Thyroid gland (tissue), 4 donors: Measurements from ENCODE around the gene MYO1A. TPM values are rescaled to one million over a fixed set of nuclear protein-coding genes. Genes with fewer than 3 reads are reported as not detected.

Experiments
- DNase-seq, 2 donors: peaks; one replicate each; pipeline ENCODE4 v3.0.0-alpha.2; 2019
- H3K27ac ChIP-seq, 3 donors: fragments of 200-600 bp; sonication (generic); 1 replicate in 2 of 3; 2 replicates in 1 of 3; pipeline ENCODE4 v1.5.1; 2016 to 2019; ENCODE audit warnings: mild to moderate bottlenecking in 1 of 3, moderate library complexity in 1 of 3
- H3K27me3 ChIP-seq: fragments of 200-600 bp; sonication (generic); one replicate; pipeline ENCODE4 v1.5.1; 2019
- H3K36me3 ChIP-seq, 2 donors: fragments of 200-600 bp; sonication (generic); one replicate each; pipeline ENCODE4 v1.5.1; 2016 to 2019
- H3K4me1 ChIP-seq, 2 donors: fragments of 200-600 bp; sonication (generic); one replicate each; pipeline ENCODE4 v1.5.1; 2017 to 2019
- H3K4me3 ChIP-seq, 3 donors: fragments of 200-600 bp; sonication (generic); replicated peaks in 1 of 3; 1 replicate in 2 of 3; 2 replicates in 1 of 3; pipeline ENCODE4 v1.5.1; 2016; ENCODE audit warnings: mild to moderate bottlenecking in 1 of 3
- H3K9me3 ChIP-seq: fragments of 200-600 bp; sonication (generic); one replicate; pipeline ENCODE4 v1.5.1; 2017
- POLR2A ChIP-seq, 2 donors: fragments of 450-650 bp; IDR thresholded peaks; one replicate each; pipeline ENCODE4 v1.6.1; 2017; ENCODE audit warnings: antibody characterized with exemption in 2 of 2, mild to moderate bottlenecking in 2 of 2, moderate library complexity in 1 of 2
- WGBS, 2 donors: methylation state at CpG; one replicate each; pipeline ENCODE4 v1.1.5; 2017; 5-methylcytosine and 5-hydroxymethylcytosine counted together
- intact Hi-C: fragments of 100-400 bp; cut with DNase I; formaldehyde crosslinking; loops from one replicate; pipeline ENCODE4 v1.15.1; 2023
- total RNA-seq, 4 donors: library from RNA; depleted of rRNA; stranded (reverse); fragments of >200 nt; gene quantifications; one replicate each; pipeline ENCODE4 v1.2.3, GENCODE V29; 2016
- TF ChIP-seq, protein P1 (sequence below), 6 experiments: fragments of 200-600 bp in 3 of 6; fragments of 450-650 bp in 3 of 6; sonication (generic) in 3 of 6; IDR thresholded peaks; one replicate each; pipeline ENCODE4 v1.5.1; 2016 to 2019; ENCODE audit warnings: antibody characterized with exemption in 6 of 6, mild to moderate bottlenecking in 2 of 6, inconsistent platforms in 1 of 6, moderate library complexity in 1 of 6

MYO1A gene
- total RNA-seq, 4 donors from 2014 or later = not detected

GRCh38 chr12:57016348-57016747 is 33.6 kb downstream of the MYO1A start, which contains the start of gene TAC3:
TSS of gene TAC3 (minus strand) at chr12:57016529. CDS start at chr12:57015797, 732 bp downstream.
- no peak within 1 kb of the TSS for H3K4me3 ChIP-seq
- TF ChIP-seq, protein P1, sequence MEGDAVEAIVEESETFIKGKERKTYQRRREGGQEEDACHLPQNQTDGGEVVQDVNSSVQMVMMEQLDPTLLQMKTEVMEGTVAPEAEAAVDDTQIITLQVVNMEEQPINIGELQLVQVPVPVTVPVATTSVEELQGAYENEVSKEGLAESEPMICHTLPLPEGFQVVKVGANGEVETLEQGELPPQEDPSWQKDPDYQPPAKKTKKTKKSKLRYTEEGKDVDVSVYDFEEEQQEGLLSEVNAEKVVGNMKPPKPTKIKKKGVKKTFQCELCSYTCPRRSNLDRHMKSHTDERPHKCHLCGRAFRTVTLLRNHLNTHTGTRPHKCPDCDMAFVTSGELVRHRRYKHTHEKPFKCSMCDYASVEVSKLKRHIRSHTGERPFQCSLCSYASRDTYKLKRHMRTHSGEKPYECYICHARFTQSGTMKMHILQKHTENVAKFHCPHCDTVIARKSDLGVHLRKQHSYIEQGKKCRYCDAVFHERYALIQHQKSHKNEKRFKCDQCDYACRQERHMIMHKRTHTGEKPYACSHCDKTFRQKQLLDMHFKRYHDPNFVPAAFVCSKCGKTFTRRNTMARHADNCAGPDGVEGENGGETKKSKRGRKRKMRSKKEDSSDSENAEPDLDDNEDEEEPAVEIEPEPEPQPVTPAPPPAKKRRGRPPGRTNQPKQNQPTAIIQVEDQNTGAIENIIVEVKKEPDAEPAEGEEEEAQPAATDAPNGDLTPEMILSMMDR (IDR thresholded peaks at IDR 0.05) = no peak
- no peak for DNase-seq
- H3K27ac ChIP-seq = no peak within 1 kb of the TSS
- intact Hi-C loops = no loop called here
- no peaks in the 10 kb centered on the region for H3K9me3 ChIP-seq
- H3K27me3 ChIP-seq = no peaks in the 10 kb centered on the region
- H3K4me1 ChIP-seq = no peaks in the 10 kb centered on the region
- H3K36me3 ChIP-seq = no peaks in the 10 kb centered on the region
- WGBS, 2 donors = 46 to 68% methylated on average over 2 to 6 of the region's 6 CpGs

DNA sequence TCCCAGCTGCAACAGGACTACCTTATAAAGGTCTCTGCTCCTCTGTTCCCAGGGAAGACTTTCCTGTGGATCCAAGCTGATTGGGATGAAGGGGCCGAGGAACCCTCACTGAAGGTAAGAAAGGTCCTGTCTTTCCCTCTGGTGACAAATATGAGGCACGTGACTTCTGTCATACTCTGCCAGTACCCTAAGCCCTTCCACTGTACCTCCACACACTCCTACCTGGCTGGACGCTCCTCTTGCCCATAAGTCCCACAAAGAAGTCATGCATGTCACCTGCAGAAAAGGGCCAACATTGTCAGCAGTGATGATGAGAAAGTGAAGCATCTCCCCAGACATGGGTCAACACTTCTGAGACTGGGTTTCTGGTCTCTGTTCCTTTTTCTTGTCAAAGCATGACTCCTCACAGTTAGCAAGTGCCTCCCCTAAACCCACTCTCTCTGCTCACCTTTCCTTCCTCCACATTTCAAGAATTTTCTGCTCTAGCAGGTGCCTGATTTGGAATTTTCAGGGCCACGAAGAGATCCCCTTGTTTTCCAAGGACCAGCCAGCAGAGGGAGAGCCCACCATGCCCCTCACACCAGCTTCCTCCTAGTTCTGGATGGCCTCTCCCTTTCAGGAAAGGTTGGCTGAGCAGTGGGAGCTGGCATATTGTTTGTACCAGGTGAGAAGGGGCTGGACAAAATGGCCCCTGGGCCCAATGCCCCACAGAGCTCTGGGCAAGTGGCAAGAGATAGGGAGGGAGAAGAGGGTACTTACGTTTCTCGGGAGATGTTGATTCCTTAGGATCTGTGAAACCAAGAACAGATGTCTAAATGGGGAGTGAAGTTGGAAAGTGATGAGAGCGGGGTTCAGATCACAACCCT is 37.1 kb downstream of the MYO1A start:
- intact Hi-C loops = no loop called here
- H3K27ac ChIP-seq = no peak overlapping the region
- no peaks in the 10 kb centered on the region for H3K36me3 ChIP-seq
- WGBS, 2 donors = 77 to 86% methylated on average over 7 of the region's 7 CpGs
- DNase-seq = no peak
- no peaks in the 10 kb centered on the region for H3K4me1 ChIP-seq
- no peaks in the 10 kb centered on the region for H3K9me3 ChIP-seq
- H3K27me3 ChIP-seq = no peaks in the 10 kb centered on the region
- H3K4me3 ChIP-seq = no peak overlapping the region
- TF ChIP-seq, protein P1 (IDR thresholded peaks at IDR 0.05) = no peak
- TF ChIP-seq POLR2A (IDR thresholded peaks at IDR 0.05) = no peak

DNA sequence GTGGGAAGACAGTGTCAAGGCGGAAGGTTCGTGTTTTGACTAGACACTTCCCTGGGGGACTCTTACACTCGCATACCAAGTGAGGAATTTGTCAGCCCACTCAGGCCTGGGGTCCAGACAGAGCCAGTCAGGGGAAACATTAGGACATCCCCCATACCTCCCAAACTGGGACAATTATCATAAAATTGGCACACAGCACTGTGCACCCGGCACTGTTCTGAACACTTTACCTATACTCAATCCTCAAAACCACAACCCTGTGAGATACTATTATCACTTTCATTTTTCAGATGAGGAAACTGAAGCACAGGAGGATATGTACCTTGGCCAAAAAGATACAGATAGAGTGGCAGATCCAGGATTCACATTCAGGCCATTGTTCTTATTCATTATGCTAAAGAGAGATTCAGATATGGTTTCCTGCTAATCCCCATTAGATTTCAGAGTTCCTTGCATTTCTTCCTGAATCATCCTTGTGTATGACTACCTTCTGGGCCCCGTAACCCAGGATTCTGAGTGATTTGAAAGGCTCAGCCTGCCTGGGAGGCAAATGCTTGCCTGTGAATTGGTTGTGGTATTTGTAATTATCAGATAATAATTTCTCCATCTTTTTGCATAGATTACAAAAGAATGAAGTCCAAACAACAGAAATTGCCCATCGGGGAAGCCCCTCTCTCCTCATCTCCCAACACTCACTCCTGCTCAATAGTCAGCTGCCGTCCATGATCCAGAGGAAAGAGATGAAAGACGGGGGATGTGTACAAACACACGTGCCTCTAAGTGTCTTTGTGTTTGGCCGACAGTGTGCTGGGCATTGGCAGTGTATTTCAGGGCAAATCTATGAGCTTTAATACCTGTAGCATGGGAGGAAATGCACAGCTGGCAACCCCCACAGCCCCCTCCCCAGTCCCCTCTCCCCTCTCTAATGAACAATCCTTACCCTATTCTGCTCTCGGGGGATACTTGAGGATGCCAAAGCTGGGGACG is 38.2 kb downstream of the MYO1A start:
- Histone ChIP-seq H3K27me3 (no peaks in the 10 kb centered on the region), H3K36me3 (no peaks in the 10 kb centered on the region), H3K4me1 (peaks cover 3 to 4% of the 10 kb centered on the region in 2 donors), H3K9me3 (no peaks in the 10 kb centered on the region), H3K4me3 (no peak overlapping the region), H3K27ac (no peak overlapping the region)
- no peak for DNase-seq
- intact Hi-C loops = no loop called here
- no peak for TF ChIP-seq POLR2A (IDR thresholded peaks at IDR 0.05)
- TF ChIP-seq, protein P1 (IDR thresholded peaks at IDR 0.05) = no peak
- WGBS, 2 donors = 54 to 62% methylated on average over 12 of the region's 12 CpGs

- no peak for TF ChIP-seq POLR2A (IDR thresholded peaks at IDR 0.05)
- TF ChIP-seq, protein P1 (IDR thresholded peaks at IDR 0.05) = no peak
- WGBS, 2 donors = 83 to 95% methylated on average over 4 of the region's 4 CpGs
- H3K9me3 ChIP-seq = no peaks in the 10 kb centered on the region
- H3K36me3 ChIP-seq = no peaks in the 10 kb centered on the region
- no peak for DNase-seq
- intact Hi-C loops = no loop called here
- H3K27me3 ChIP-seq = no peaks in the 10 kb centered on the region
- peaks cover 5 to 6% of the 10 kb centered on the region in 2 donors for H3K4me1 ChIP-seq
- H3K4me3 ChIP-seq = no peak overlapping the region
- H3K27ac ChIP-seq = no peak overlapping the region
Observed at GRCh38 chr12:57010627-57011247, 39.2 kb downstream of the MYO1A start.
